ENCODE measurements around the gene CCDC102B. TPM values are rescaled to one million over a fixed set of nuclear protein-coding genes. Genes with fewer than 3 reads are reported as not detected.

CCDC102B gene
- total RNA-seq, 1 donor from 2014 or later, result 0.17 TPM

- H3K4me3 ChIP-seq (ENCODE audit: low read depth, low read length), result no peak overlapping the region
- TF ChIP-seq CTCF (conservative IDR thresholded peaks at IDR 0.05; ENCODE audit: low read depth, low read length), result no peak
- DNase-seq (ENCODE audit: low read depth), result no peak
Measured at GRCh38 chr18:68887410-68887809, 89.5 kb downstream of the CCDC102B start.

- DNase-seq (ENCODE audit: low read depth), result no peak
- no peak overlapping the region for H3K4me3 ChIP-seq (ENCODE audit: low read depth, low read length)
- TF ChIP-seq CTCF (conservative IDR thresholded peaks at IDR 0.05; ENCODE audit: low read depth, low read length), result no peak
Measured at GRCh38 chr18:68893354-68893753, 95.5 kb downstream of the CCDC102B start.

GRCh38 chr18:68897286-68897685 lies 99.4 kb downstream of the CCDC102B start:
- TF ChIP-seq CTCF (conservative IDR thresholded peaks at IDR 0.05; ENCODE audit: low read depth, low read length), result no peak
- DNase-seq (ENCODE audit: low read depth), result no peak
- no peak overlapping the region for H3K4me3 ChIP-seq (ENCODE audit: low read depth, low read length)

- no peak overlapping the region for H3K4me3 ChIP-seq (ENCODE audit: low read depth, low read length)
- no peak for TF ChIP-seq CTCF (conservative IDR thresholded peaks at IDR 0.05; ENCODE audit: low read depth, low read length)
- no peak for DNase-seq (ENCODE audit: low read depth)
Measured at GRCh38 chr18:68909579-68909978, 111.7 kb downstream of the CCDC102B start.

- TF ChIP-seq CTCF (conservative IDR thresholded peaks at IDR 0.05; ENCODE audit: low read depth, low read length), result no peak
- H3K4me3 ChIP-seq (ENCODE audit: low read depth, low read length), result no peak overlapping the region
- no peak for DNase-seq (ENCODE audit: low read depth)
Measured at GRCh38 chr18:68915061-68915460, 117.2 kb downstream of the CCDC102B start.

GRCh38 chr18:68916734-68917133 lies 118.9 kb downstream of the CCDC102B start:
- DNase-seq (ENCODE audit: low read depth), result no peak
- no peak for TF ChIP-seq CTCF (conservative IDR thresholded peaks at IDR 0.05; ENCODE audit: low read depth, low read length)
- H3K4me3 ChIP-seq (ENCODE audit: low read depth, low read length), result no peak overlapping the region

- DNase-seq (ENCODE audit: low read depth), result no peak
- no peak for TF ChIP-seq CTCF (conservative IDR thresholded peaks at IDR 0.05; ENCODE audit: low read depth, low read length)
- no peak overlapping the region for H3K4me3 ChIP-seq (ENCODE audit: low read depth, low read length)
Measured at GRCh38 chr18:68918216-68918615, 120.3 kb downstream of the CCDC102B start.
